Cardiac fibroblast (primary cell): ENCODE measurements around the gene SCPEP1.

Experiments used
- DNase-seq, 2 donors: peaks; one replicate each; pipeline versions ENCODE4 v3.0.0 to v3.0.0-alpha.2; 2010; ENCODE audit warnings: low read depth in 2 of 2
- H3K4me3 ChIP-seq, 2 donors: replicated peaks in 1 of 2; 1 replicate in 1 of 2; 2 replicates in 1 of 2; pipeline ENCODE4 v1.5.1; 2011; ENCODE audit warnings: low read depth in 2 of 2, low read length in 2 of 2, mild to moderate bottlenecking in 2 of 2, moderate library complexity in 1 of 2
- TF ChIP-seq, protein P1 (sequence below): IDR thresholded peaks from one replicate; pipeline ENCODE4 v1.5.1; 2011; ENCODE audit warnings: low read depth, mild to moderate bottlenecking, low read length, inconsistent platforms

Gene SCPEP1, protein sequence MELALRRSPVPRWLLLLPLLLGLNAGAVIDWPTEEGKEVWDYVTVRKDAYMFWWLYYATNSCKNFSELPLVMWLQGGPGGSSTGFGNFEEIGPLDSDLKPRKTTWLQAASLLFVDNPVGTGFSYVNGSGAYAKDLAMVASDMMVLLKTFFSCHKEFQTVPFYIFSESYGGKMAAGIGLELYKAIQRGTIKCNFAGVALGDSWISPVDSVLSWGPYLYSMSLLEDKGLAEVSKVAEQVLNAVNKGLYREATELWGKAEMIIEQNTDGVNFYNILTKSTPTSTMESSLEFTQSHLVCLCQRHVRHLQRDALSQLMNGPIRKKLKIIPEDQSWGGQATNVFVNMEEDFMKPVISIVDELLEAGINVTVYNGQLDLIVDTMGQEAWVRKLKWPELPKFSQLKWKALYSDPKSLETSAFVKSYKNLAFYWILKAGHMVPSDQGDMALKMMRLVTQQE

GRCh38 chr17:56977673-56978395 lies at the start of gene SCPEP1:
Gene SCPEP1 (plus strand): TSS chr17:56978131. CDS start chr17:56978160, 29 bp downstream.
- TF ChIP-seq, protein P1, sequence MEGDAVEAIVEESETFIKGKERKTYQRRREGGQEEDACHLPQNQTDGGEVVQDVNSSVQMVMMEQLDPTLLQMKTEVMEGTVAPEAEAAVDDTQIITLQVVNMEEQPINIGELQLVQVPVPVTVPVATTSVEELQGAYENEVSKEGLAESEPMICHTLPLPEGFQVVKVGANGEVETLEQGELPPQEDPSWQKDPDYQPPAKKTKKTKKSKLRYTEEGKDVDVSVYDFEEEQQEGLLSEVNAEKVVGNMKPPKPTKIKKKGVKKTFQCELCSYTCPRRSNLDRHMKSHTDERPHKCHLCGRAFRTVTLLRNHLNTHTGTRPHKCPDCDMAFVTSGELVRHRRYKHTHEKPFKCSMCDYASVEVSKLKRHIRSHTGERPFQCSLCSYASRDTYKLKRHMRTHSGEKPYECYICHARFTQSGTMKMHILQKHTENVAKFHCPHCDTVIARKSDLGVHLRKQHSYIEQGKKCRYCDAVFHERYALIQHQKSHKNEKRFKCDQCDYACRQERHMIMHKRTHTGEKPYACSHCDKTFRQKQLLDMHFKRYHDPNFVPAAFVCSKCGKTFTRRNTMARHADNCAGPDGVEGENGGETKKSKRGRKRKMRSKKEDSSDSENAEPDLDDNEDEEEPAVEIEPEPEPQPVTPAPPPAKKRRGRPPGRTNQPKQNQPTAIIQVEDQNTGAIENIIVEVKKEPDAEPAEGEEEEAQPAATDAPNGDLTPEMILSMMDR: no peak
- peak; percentile 77 to 81 for DNase-seq
- peak within 1 kb of the TSS; percentile 69 to 83 for H3K4me3 ChIP-seq

DNA sequence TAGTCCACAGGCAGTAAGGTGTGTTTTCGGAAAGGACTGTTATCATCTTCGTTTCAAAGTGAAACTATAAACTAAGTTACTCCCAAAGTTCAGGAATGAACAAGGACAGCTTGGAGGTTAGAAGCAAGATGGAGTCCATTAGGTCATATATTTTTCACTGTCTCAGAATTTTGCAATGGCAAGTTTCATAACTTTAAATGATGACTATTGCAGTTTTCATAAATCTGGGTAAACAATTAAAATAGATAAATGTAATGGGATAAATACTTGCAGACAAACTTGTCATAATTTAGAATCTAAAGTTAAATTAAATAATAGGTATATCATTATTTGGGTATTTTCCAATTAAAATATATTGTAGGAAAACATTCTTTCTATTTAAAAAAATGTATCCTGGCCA lies 49.3 kb upstream of the SCPEP1 start:
- TF ChIP-seq, protein P1: no peak
- no peak for DNase-seq
- no peak overlapping the region for H3K4me3 ChIP-seq

GRCh38 chr17:56929362-56929969 lies 48.5 kb upstream of the SCPEP1 start:
- TF ChIP-seq, protein P1: no peak
- DNase-seq: peak in 1 of 2 donors; percentile 28
- H3K4me3 ChIP-seq: no peak overlapping the region

- no peak for DNase-seq
- H3K4me3 ChIP-seq: no peak overlapping the region
- TF ChIP-seq, protein P1: no peak
These were observed 47.1 kb upstream of the SCPEP1 start for GRCh38 chr17:56930739-56931337.

DNA sequence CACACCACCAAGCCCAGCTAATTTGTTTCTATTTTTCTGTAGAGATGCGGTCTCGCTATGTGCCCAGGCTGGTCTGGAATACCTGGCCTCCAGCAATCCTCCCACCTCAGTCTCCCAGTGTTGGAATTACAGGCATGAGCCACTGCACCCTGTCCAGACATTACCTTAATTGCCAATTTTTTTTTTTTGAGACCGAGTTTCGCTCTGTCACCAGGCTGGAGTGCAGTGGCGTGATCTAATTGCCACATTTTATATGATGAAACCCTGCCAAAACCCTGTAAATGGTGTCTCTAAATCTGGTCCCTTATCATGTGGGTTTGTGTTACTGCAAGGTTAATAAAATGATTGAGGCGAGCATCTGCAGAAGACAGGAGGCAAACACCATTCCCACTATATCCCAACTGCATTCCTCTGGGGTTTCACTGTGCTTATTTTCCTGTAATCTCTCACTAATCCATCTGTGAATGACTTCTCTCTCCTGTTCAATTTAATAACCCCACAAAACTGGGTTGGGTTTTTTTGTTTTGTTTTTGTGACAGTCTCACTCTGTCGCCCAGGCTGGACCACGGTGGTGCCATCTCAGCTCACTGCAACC lies 44.7 kb upstream of the SCPEP1 start:
- DNase-seq: no peak
- H3K4me3 ChIP-seq: no peak overlapping the region
- TF ChIP-seq, protein P1: no peak

DNA sequence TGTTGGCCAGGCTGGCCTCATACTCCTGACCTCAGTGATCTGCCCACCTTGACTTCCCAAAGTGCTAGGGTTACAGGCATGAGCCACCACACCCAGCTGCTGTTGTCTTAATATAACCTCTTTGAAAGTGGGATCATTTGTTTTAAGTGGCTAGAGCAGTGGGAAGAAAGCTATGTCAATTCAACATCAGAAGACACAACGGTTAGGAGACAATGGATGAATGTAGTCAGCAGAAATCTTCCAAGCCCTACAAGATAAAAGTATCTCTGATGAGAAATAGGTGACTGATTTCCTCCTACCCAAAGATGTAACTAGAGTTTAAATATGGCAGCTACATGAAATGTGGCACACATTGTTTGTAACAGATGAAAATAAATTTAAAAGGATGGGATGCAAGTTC lies 44.1 kb upstream of the SCPEP1 start:
- TF ChIP-seq, protein P1: no peak
- DNase-seq: no peak
- H3K4me3 ChIP-seq: no peak overlapping the region
